ENCODE results near the gene FAM72D.
"Not testable (repeated sequence)": the region's sequence is repeated elsewhere in the genome, so short reads cannot be mapped to it uniquely, and the experiment has no call there.

The FAM72D gene

DNA sequence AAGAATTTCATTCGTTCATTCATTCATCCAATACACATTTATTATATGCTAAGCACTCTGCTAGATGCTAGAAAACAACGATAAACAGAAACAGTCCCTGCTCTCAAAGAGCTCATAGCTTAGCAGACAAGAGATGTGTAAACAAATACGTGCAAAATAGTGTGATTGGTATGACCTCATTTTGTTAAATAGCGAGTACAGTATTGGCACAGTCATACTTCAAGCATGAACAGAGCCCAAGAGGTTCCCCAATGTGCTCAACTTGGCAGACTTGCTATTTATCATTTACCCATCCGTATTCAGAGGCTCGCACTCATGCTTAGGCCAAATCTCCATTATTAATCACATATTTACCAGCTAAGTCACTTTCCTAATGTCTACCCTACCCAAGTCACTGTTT is 24.2 kb upstream of the FAM72D start:
- not testable (repeated sequence) for H3K4me3 ChIP-seq (ENCODE audit: low read length); H3K4me1 ChIP-seq (ENCODE audit: insufficient read depth, low read length); H3K9ac ChIP-seq (ENCODE audit: low read depth, low read length); H3K27me3 ChIP-seq (ENCODE audit: insufficient read depth, low read length); H3K9me3 ChIP-seq (ENCODE audit: insufficient read depth, low read depth, low read length); H3K36me3 ChIP-seq (ENCODE audit: insufficient read depth, low read depth, low read length); H3K27ac ChIP-seq (ENCODE audit: low read length)

DNA sequence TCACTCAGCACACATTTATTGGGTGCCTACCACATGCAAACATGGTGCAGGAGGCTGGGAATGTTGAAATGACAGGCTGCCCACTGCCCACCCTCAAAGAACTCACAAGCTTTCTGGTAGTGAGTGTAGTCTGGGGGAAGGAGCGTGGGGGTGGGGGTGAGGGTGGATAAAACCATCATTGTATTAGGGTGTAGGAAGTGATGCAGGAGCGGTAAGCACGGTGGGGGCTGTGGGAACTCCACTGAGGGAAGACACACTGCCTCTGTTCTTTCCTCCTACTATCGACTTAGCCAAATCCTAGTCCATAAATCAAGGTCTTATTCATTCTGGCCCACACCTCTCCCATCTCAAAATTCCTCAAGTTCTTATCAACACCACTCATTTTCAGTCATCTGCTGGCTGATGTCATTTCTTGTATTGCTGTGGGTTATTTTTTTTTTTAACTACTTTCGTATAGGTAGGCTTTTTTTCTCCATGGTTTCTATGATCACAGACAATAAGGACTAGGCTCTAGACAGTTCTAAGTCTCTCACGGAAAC is 21.7 kb upstream of the FAM72D start:
- not testable (repeated sequence) for H3K27me3 ChIP-seq (ENCODE audit: insufficient read depth, low read length); H3K36me3 ChIP-seq (ENCODE audit: insufficient read depth, low read depth, low read length); H3K9ac ChIP-seq (ENCODE audit: low read depth, low read length); H3K4me1 ChIP-seq (ENCODE audit: insufficient read depth, low read length); H3K9me3 ChIP-seq (ENCODE audit: insufficient read depth, low read depth, low read length); H3K27ac ChIP-seq (ENCODE audit: low read length); H3K4me3 ChIP-seq (ENCODE audit: low read length)

DNA sequence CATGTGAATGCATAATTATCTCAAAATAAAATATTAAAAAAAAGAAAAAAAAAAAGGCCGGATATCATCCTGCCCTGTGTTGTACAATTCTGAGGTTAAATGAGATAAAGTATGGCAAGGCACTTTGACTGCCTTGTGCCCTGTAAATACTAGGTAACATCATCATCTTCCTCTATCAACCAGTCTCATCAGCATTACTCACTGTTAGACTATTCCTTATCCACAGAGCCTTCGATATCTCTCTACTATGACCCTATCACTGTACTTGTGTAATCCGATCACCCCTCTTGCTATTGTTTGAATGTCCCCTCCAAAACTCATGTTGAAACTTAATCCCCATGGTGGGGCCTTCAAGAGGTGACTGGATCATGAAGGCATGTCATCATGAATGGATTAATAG is 18.9 kb upstream of the FAM72D start:
- not testable (repeated sequence) for H3K27me3 ChIP-seq (ENCODE audit: insufficient read depth, low read length); H3K4me3 ChIP-seq (ENCODE audit: low read length); H3K9me3 ChIP-seq (ENCODE audit: insufficient read depth, low read depth, low read length); H3K9ac ChIP-seq (ENCODE audit: low read depth, low read length); H3K4me1 ChIP-seq (ENCODE audit: insufficient read depth, low read length); H3K27ac ChIP-seq (ENCODE audit: low read length); H3K36me3 ChIP-seq (ENCODE audit: insufficient read depth, low read depth, low read length)

DNA sequence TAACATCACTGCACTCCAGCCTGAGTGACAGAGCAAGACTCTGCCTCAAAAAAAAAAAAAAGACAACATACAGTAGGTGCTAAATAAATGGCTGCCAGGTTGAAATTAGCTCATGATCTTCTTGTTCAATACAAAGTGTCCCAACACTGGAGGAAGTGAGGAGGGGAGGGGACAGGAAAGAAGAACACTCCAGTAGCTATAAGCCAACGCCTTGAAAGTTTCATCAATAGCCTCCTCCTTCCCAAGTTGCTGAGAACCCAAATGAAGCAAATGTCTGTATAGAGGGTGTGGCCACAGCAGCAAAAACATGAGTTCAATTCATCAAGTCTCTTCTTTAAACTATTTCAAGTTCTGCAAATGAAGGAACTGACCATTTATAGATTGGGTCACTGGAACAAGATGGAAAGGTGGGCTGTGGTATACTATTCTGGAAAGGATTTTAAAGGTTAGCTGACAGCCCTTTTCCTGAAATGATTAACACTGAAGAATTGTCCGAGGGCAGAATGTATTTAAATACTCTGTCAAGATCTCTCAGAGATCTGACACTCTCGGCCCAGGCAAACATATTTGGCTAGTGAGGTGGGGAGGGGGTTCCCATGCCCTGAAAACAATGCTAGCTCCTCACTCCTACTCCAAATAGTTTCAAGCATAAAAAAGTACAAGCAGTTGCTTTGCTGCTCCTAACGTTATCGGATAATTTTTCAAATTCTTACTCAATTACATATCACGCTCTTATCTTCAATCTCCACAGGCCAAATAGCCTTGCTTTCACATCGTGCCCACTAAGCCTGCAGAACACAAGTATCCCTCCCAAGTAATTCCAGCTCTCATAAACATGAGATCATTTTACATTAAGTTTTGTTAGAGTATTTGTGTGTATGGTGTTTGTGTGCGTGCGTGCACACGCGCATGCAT is 17.6 kb upstream of the FAM72D start:
- H3K36me3 ChIP-seq (ENCODE audit: insufficient read depth, low read depth, low read length); H3K4me1 ChIP-seq (ENCODE audit: insufficient read depth, low read length); H3K27me3 ChIP-seq (ENCODE audit: insufficient read depth, low read length); H3K4me3 ChIP-seq (ENCODE audit: low read length); H3K9me3 ChIP-seq (ENCODE audit: insufficient read depth, low read depth, low read length); H3K27ac ChIP-seq (ENCODE audit: low read length); H3K9ac ChIP-seq (ENCODE audit: low read depth, low read length): not testable (repeated sequence)

DNA sequence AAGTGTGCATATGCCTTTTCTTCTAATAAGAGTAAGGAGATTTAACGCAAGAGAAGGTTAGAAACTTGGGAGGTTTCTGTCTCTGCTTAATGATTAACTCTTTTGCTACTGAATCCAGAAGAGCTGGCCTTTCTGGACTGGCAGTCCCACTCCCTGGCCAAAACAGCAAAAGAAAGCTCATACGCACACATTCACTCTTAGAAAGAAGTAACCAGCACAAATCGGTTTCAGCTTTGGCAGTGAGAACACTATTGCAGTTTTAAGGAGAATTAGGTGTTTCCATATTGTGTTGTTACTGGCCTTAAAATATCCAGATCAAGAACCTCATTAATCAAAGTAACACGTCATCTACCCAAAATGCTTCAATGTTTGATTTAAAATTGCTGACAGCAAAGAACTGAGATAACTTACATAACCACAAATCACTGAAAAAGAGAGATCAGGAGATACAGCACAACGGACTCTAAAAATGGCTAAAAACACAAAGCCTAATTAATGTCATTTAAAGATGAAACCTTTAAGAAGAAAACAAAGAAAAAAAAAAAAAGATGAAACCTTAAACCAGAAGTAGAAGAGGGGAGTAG is 16.9 kb upstream of the FAM72D start:
- H3K9me3 ChIP-seq (ENCODE audit: insufficient read depth, low read depth, low read length); H3K36me3 ChIP-seq (ENCODE audit: insufficient read depth, low read depth, low read length); H3K27me3 ChIP-seq (ENCODE audit: insufficient read depth, low read length); H3K27ac ChIP-seq (ENCODE audit: low read length); H3K4me3 ChIP-seq (ENCODE audit: low read length); H3K9ac ChIP-seq (ENCODE audit: low read depth, low read length); H3K4me1 ChIP-seq (ENCODE audit: insufficient read depth, low read length): not testable (repeated sequence)

DNA sequence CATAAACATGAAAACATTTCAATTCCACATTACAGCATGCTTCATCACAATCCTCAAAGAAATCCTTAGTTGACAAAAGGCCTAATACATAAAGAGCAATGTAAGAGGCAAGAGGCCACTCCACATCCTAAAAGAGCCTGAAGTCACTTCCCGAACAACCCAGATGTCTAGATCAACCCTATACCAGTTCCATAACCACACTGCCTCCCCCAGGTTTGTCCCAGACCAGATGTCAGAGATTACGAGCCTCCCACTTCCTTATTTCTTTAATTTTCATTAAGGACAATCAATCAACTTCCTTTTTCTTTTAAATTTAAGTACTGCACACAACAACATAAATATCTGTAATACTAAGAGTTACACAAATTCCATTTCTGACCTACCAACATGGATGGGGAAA is 16.0 kb upstream of the FAM72D start:
- not testable (repeated sequence) for H3K9ac ChIP-seq (ENCODE audit: low read depth, low read length); H3K4me1 ChIP-seq (ENCODE audit: insufficient read depth, low read length); H3K27me3 ChIP-seq (ENCODE audit: insufficient read depth, low read length); H3K4me3 ChIP-seq (ENCODE audit: low read length); H3K36me3 ChIP-seq (ENCODE audit: insufficient read depth, low read depth, low read length); H3K9me3 ChIP-seq (ENCODE audit: insufficient read depth, low read depth, low read length); H3K27ac ChIP-seq (ENCODE audit: low read length)

DNA sequence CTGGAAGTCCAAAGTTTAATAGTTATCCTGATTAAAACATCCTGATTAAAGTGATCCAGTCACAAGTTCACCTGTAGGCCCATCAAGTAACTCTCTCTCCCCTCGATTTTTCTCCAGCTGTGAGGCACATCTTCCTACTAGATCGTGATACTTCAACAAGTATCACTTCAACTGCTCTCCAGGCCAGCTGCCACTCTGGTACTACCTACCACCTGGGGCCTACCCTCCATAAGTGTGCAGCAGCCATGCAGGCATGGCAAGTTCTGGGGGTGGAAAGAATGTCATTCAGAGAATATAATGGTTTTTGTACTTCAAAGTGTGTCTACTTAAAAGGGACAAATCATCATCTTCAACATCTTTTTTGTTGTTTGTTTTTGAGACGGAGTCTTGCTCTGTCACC is 15.6 kb upstream of the FAM72D start:
- H3K36me3 ChIP-seq (ENCODE audit: insufficient read depth, low read depth, low read length); H3K27ac ChIP-seq (ENCODE audit: low read length); H3K27me3 ChIP-seq (ENCODE audit: insufficient read depth, low read length); H3K4me1 ChIP-seq (ENCODE audit: insufficient read depth, low read length); H3K4me3 ChIP-seq (ENCODE audit: low read length); H3K9ac ChIP-seq (ENCODE audit: low read depth, low read length); H3K9me3 ChIP-seq (ENCODE audit: insufficient read depth, low read depth, low read length): not testable (repeated sequence)

DNA sequence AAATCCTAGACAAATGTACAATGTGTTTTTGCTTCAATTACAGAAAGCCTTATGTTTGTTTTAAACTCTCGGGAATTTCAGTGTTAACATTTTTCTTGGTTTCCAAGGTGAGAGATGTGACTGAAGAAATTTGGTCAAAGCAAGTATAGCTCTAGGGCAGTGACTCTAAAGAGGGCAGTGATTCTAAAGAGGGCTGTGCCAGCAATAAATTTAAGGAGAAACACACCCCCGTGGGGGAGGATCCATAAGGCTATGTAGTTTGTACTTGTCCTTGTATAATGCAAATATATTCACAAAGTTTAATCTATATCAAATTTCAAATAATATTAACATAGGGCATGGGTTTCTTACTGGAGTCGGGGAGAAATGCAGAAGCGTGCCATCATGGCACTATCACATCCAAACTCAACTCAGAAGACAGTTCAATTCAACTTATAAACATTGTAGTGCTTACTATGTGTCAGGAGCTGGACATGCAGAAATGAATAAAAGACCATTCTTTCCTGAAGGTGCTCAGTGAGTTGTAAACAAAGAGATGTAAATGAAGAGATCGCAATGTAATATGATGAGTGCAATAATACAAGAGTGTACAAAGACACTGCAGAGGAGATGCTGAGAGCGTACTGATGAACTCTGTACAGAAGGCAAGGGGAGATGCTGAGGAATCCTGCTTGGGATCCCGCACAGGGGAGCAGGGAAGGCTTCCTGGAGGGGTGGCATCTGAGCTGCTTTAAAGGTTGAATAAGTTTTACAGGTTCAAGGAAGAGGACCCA is 13.1 kb upstream of the FAM72D start:
- H3K9me3 ChIP-seq (ENCODE audit: insufficient read depth, low read depth, low read length); H3K36me3 ChIP-seq (ENCODE audit: insufficient read depth, low read depth, low read length); H3K4me3 ChIP-seq (ENCODE audit: low read length); H3K4me1 ChIP-seq (ENCODE audit: insufficient read depth, low read length); H3K9ac ChIP-seq (ENCODE audit: low read depth, low read length); H3K27me3 ChIP-seq (ENCODE audit: insufficient read depth, low read length); H3K27ac ChIP-seq (ENCODE audit: low read length): not testable (repeated sequence)

DNA sequence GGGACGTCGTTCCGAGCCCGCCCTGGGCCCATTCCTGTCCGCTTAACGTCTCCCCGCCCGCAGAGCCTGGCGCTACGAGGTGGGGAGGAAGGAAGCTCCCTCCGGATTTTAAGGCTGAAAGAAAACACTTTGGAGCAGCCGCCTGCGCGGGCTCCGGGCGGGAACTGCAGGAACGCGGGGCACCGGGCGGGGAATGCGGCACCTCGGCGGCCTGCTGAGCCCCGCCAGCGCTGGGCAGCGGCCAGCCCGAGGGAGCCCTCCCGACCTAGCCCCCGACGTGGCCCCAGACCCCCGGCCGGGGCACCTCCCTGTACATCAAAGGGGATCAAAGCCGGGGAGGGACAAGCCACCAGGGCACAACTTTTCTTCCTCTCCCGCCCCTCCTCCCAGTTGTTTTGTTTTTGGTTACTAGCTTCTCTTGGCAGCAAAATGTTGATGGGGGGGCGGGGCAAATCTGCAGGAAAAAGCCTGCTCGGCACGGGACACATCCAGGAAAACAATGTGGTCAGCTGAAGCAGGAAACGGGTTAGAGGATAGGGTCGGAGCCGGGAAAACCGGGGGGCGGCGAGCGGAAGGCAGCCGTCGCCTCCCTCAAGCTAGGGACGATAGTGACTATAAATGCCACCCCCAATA is 2.1 kb upstream of the FAM72D start:
- H3K36me3 ChIP-seq (ENCODE audit: insufficient read depth, low read depth, low read length); H3K27ac ChIP-seq (ENCODE audit: low read length); H3K27me3 ChIP-seq (ENCODE audit: insufficient read depth, low read length); H3K4me1 ChIP-seq (ENCODE audit: insufficient read depth, low read length); H3K9ac ChIP-seq (ENCODE audit: low read depth, low read length); H3K9me3 ChIP-seq (ENCODE audit: insufficient read depth, low read depth, low read length): not testable (repeated sequence)
- H3K4me3 ChIP-seq (ENCODE audit: low read length), result peak overlapping the region; percentile 43; the same call in 1 of the 2 replicates

DNA sequence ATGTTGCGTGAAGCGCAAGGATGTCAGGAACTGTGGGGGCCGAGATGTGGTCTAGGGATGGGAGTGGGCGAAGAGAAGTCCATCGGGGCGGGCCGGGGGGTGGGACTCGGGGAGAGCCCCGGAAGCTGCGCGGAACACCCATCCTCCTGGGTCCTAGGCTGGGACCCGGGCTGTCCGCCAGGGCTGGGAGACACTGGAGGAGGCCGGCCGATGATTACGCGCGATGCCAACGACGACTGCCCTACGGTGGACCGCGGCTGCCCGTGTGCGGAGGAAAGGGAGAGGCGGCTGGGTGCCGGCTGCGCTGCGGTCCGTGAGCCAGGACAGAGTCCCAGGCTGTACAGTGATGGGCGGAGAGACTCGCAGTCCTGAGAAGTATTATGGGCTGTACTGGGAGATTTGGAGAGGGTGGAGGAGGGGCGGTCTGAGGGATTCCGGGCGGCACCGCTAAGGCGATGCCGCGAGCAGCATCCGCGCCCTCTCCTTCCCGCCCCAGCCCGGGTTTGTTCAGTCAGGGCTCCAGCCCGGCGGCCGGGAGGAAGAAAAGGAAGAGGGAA is 1.0 kb upstream of the FAM72D start:
- H3K4me1 ChIP-seq (ENCODE audit: insufficient read depth, low read length); H3K9me3 ChIP-seq (ENCODE audit: insufficient read depth, low read depth, low read length); H3K27me3 ChIP-seq (ENCODE audit: insufficient read depth, low read length); H3K27ac ChIP-seq (ENCODE audit: low read length); H3K9ac ChIP-seq (ENCODE audit: low read depth, low read length); H3K36me3 ChIP-seq (ENCODE audit: insufficient read depth, low read depth, low read length): not testable (repeated sequence)
- H3K4me3 ChIP-seq (ENCODE audit: low read length), result peak overlapping the region; percentile 51; the same call in 1 of the 2 replicates

DNA sequence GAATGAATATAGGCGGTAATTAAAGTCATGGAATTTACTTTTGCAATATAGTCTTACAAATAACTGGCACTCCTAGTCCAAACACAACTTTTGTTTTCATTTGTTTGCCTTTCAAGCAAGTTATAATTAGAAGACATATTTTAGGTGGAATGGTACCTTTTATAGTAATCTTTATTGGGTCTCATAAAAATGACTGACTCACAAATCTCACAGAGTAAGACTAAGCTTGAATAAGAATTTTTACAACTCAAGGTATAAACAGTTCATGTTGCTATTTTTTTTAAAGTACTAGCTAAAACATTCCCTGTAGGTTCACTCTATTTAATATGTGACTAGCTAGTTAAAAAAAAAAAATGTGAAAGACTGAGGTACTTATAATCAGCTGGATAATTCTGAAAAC is 6.0 kb downstream of the FAM72D start:
- not testable (repeated sequence) for H3K27ac ChIP-seq (ENCODE audit: low read length); H3K9ac ChIP-seq (ENCODE audit: low read depth, low read length); H3K27me3 ChIP-seq (ENCODE audit: insufficient read depth, low read length); H3K36me3 ChIP-seq (ENCODE audit: insufficient read depth, low read depth, low read length); H3K9me3 ChIP-seq (ENCODE audit: insufficient read depth, low read depth, low read length); H3K4me1 ChIP-seq (ENCODE audit: insufficient read depth, low read length); H3K4me3 ChIP-seq (ENCODE audit: low read length)
